GM18861 (cell line): Measurements from ENCODE around the gene ANKRD33B.

Experiments
- ATAC-seq: cut with Tn5 transposase; IDR thresholded peaks from one replicate; pipeline ENCODE4 v1.9.1; 2021; ENCODE audit not compliant: unreplicated experiment

The ANKRD33B gene

DNA sequence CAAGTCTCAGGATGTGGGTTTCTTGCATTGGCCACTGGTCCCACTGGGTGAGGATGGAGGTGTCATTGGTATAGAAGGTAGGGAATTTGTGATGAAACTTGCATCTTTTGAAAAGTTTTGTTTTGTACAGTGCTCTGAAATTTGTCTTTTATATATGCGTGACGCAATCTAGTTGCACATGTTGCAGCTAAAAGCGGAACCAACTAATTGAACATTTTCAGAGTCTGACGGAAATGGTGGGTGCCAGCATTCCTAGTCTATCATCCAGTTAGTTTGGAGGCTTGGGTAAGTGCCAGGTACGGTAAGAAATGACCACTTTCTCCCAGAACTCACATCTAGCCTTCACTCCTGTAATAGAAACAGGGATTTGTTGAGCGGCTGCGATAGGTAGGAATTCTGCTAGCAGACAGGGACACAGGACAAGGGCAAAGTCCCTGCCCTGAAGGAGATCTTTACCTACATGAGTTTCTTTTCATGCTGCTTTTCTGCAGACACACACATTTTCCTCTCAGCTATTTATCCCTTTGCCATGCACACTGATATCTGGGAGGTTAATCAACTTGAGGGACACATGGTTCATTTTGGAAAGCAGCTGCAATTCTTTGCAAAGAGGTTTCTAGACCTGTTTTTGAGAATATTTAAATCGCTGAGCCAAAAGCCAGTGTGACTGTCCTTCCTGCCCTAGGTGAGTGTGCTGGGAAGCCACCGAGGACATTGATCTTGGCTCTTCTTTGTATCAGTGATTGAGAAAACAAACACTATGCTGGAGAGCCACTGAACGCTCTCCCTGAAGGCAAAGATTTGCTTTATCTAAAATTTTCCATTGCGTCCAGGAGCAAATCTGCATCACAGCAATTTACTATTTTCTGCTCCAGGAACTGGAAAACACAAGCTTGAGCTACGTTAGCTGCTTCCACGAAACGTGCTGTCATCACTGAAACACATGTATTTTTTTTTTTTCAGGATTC lies 107.5 kb downstream of the ANKRD33B start:
- no peak for ATAC-seq

- no peak for ATAC-seq
These were observed 108.5 kb downstream of the ANKRD33B start for GRCh38 chr5:10672146-10673016.

DNA sequence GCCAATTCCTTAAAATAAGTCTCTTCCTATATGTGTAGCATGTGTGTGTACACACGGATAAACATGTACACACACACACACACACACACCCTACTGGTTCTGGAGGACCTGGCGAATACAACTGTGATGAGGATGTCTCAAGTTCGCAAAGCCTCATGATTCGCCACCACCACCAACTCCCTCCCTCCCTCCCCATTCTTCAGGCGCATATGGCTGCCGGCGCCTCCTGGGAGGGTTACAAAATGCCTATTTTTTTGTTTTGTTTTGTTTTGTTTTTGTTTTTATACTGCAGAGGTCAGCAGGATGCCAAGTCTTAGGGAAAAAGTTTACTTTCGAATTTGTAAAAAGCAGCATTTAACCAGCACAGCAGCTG lies 109.1 kb downstream of the ANKRD33B start:
- ATAC-seq, result no peak

GRCh38 chr5:10673407-10673806 lies 109.5 kb downstream of the ANKRD33B start:
- no peak for ATAC-seq

DNA sequence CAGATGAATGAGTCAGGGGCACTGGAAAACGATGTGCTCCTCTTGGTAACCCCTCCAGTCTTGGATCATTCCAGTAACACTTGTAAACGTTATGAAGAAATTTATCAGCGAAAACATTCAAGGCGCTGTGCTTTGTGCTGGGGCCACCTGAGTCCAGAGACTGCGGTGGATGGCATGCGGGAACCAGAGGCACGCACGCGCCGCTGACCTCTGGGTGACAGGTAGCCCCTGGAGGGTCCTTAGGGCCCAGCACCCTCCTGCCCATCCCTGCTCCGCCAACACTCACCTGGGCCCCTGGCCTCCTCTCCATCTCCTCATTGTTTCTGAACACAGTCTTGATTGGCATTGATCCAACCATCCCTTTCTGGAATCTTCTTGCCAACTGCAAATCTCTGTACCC lies 110.2 kb downstream of the ANKRD33B start:
- ATAC-seq, result no peak

GRCh38 chr5:10674582-10674981 lies 110.7 kb downstream of the ANKRD33B start:
- no peak for ATAC-seq

DNA sequence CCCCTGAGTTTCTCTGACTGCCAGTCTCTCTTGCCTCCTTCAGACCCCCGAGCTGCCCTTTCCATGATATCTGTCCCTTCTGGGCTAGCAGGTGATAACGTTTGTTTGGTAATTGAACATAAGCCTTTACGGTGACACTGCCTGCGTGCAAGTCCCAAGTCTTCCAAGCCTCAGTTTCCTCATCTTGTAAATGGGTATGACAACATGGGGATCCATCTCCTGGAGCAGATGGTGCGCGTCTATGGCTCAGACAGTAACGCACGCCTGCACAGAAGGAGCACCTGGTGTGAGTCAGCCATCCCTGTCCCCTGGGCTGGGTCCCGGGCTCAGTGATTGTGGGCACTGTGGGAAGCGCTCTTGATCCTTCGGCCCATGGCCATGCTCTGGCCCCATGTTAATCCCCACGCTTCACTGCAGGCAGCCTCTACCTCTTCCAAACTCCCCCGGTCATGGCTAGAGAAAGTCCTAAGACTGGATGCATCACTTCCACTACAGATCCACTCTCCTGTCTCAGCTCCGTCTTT lies 111.4 kb downstream of the ANKRD33B start:
- no peak for ATAC-seq

GRCh38 chr5:10676224-10676623 lies 112.4 kb downstream of the ANKRD33B start:
- ATAC-seq, result no peak

GRCh38 chr5:10676946-10677345 lies 113.1 kb downstream of the ANKRD33B start:
- no peak for ATAC-seq

DNA sequence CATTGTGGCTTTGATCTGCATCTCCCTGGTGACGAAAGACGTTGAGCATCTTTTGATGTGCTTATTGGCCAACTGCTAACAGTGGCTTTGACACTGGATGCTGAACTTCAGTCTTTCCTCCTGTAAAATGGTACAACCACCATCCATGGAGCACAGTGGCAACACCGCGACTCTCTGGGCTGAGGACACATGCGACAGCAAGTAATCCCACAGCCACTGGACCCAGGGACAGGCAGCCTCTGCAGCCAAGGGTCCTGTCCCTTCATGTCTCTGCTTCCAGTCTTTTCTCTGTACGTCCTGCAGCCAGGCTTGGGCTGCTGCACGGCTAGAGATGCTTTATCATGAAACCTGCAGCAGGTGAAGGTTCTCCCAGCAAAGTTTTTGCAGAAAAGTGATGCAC lies 113.7 kb downstream of the ANKRD33B start:
- ATAC-seq, result no peak

GRCh38 chr5:10678244-10678643 lies 114.4 kb downstream of the ANKRD33B start:
- no peak for ATAC-seq

DNA sequence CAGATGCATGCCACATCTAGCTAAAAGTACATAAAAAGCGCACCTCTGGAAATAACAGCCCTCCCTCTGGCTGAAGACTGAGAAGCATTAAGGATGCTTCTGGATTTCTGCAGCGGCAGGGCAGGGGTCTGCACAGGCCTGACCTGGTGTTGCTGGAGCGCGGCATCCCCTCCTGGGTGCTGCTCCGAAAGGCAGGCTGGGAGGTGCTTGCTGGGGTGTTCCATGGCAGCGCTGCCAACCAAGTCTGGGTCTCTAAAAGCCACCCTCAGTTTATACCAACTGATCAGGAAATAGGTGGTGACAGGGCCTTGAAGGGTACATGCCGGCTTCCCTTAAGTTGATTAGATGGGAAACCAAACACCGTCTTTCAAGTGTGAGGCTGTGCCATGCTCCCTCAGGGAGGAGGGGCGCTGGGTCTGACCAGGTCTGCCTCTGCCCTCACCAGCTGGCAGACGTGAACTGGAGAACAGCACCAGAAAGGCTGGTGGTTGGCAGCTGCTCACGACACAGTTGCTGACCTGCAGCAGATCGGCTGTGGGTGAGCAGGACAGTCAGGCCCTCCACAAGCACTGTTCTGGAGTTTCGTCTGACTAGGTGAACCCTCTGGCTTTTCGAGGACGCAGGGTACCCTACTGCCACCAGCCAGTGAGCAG lies 115.6 kb downstream of the ANKRD33B start:
- no peak for ATAC-seq

DNA sequence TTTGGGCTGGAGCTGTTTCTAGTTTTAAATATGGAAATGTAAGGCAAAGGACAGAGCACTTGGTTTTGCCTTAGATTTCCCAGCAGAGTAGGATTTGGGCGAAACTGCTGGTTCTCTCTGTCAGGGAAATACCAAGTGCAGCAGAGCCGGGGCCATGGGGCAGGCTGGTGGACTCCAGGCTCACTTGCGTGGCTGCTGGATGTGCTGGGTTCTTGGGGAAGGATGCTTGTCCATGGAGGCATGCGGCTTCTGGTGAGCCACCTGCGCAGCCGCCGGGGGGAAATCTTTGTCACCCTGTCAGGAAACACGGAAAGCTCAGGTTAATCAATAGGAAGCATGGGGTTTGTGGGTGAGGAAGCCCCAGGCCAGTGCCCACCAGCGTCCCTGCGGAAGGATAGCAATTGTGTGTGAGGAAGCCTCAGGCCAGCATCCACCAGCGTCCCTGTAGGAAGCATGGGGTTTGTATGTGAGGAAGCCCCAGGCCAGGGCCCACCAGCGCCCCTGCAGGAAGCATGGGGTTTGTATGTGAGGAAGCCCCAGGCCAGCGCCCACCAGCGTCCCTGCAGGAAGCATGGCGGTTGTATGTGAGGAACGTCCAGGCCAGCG lies 117.1 kb downstream of the ANKRD33B start:
- ATAC-seq, result no peak

DNA sequence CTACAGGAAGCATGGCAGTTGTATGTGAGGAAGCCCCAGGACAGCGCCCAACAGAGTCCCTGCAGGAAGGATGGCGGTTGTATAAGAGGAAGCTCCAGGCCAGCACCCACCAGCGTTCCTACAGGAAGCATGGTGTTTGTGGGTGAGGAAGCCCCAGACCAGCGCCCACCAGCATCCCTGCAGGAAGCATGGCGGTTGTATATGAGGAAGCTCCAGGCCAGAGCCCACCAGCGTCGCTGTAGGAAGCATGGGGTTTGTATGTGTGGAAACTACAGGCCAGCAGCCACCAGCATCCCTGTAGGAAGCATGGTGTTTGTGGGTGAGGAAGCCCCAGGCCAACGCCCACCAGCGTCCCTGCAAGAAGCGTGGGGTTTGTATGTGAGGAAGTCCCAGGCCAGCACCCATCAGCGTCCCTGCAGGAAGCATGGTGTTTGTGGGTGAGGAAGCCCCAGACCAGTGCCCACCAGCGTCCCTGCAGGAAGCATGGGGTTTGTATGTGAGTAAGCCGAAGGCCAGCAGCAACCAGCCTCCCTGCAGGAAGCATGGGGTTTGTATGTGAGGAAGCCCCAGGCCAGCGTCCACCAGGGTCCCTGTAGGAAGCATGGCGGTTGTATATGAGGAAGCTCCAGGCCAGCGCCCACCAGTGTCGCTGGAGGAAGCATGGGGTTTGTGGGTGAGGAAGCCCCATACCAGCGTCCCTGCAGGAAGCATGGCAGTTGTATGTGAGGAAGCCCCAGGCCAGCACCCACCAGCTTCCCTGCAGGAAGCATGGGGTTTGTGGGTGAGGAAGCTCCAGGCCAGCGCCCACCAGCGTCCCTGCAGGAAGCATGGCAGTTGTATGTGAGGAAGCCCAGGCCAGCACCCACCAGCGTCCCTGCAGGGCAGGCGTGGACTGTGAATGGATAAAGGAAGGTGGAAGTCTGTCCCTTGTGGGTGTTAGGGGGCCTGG lies 118.1 kb downstream of the ANKRD33B start:
- ATAC-seq, result no peak

- ATAC-seq, result no peak
These were observed 119.1 kb downstream of the ANKRD33B start for GRCh38 chr5:10682801-10683525.

DNA sequence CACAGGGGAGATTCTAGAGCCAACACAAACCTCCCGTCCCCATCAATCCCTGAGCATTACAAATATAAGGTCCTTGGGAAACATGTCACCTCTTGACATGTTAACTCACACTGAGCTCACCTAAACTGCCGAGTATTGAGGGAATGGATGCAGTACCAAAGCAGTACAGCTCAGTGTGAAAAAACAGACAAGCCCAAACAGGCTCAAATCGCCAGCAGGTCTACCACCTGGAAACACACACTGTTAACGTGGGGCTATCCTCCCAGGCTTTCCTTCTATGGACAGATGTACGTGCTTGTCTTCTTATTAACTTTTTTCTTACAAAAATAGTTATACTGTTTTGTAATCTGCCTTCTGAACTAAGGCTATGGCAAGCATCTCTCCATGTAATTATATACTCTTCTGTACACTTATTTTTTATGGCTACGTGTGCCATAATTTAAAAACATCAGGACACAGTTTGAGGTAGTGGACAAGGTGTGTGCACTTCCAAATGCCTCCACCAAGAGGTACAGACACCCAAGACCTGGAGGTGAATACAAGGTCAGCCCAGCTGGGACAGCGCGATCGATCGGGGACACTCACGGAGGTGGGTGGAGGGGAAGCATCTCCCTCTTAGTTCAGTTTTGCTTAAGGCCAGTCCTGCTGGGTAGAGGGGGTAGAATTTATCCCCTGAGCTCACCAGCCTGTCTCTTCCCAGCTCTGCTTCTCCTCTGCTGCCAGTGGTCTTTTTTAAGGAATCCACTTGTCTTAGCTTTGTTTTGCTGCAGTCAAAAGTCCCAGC lies 120.6 kb downstream of the ANKRD33B start:
- peak; percentile 51 for ATAC-seq

DNA sequence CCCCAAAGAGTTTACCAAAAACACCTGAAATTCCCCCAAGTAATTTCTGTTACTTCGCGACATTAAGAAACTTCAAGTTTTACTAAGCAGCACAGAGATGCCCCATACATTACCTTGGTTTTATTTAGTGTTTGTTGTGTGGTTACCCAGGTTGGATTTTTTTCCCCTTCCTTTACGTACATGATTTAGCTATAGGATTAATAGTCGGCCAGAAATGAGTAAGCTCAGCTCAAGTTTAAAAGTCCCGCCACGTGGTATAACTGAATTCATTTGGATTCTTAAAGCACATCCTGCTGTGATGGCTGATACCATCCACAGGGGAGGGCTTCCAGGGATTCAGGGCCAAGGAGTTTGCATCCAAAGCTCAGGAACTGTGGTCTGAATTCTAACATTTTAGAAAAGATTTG lies 121.2 kb downstream of the ANKRD33B start:
- ATAC-seq, result peak; percentile 54

- ATAC-seq, result no peak
These were observed 123.0 kb downstream of the ANKRD33B start for GRCh38 chr5:10686890-10687289.
